ENCODE data around the gene VSIG2.
A peak's percentile ranks its signal among the peaks of the same experiment; 100 is the strongest.

Gene VSIG2

GRCh38 chr11:124751741-124752470 is at the start of gene VSIG2:
Gene VSIG2, minus strand, starts transcription at chr11:124752255. Its CDS starts 118 bp downstream, at chr11:124752137.
- Histone ChIP-seq H3K4me1 (peaks cover 43% of the 10 kb centered on the region), H3K9ac (no peak within 1 kb of the TSS), H3K27ac (no peak within 1 kb of the TSS), H4K20me1 (peaks cover 29% of the 10 kb centered on the region), H3K27me3 (no peaks in the 10 kb centered on the region), H3K36me3 (peaks cover 29% of the 10 kb centered on the region), H3K4me2 (peak within 1 kb of the TSS; percentile 46), H3K9me3 (no peaks in the 10 kb centered on the region), H3K4me3 (no peak within 1 kb of the TSS)
- no peak for TF ChIP-seq Cebpa-rat (IDR thresholded peaks at IDR 0.05)

GRCh38 chr11:124801014-124801413 is 49.0 kb upstream of the VSIG2 start:
- Histone ChIP-seq H4K20me1 (peaks cover 31% of the 10 kb centered on the region), H3K4me3 (peak overlapping the region; percentile 79), H3K27ac (peak overlapping the region; percentile 96), H3K4me1 (peaks cover 31% of the 10 kb centered on the region), H3K9me3 (no peaks in the 10 kb centered on the region), H3K4me2 (peak overlapping the region; percentile 89), H3K9ac (peak overlapping the region; percentile 85), H3K27me3 (no peaks in the 10 kb centered on the region), H3K36me3 (no peaks in the 10 kb centered on the region)
- TF ChIP-seq Cebpa-rat (IDR thresholded peaks at IDR 0.05) = no peak

GRCh38 chr11:124800226-124800929 is 48.3 kb upstream of the VSIG2 start, which contains the start of gene MSANTD2:
Gene MSANTD2, minus strand, starts transcription at chr11:124800406. Its CDS starts 26 bp downstream, at chr11:124800380.
- Histone ChIP-seq H3K4me3 (peak within 1 kb of the TSS; percentile 79), H3K36me3 (no peaks in the 10 kb centered on the region), H3K9me3 (no peaks in the 10 kb centered on the region), H3K27ac (peak within 1 kb of the TSS; percentile 96), H3K9ac (peak within 1 kb of the TSS; percentile 85), H4K20me1 (peaks cover 37% of the 10 kb centered on the region), H3K27me3 (no peaks in the 10 kb centered on the region), H3K4me1 (peaks cover 31% of the 10 kb centered on the region), H3K4me2 (peak within 1 kb of the TSS; percentile 89)
- no peak for TF ChIP-seq Cebpa-rat (IDR thresholded peaks at IDR 0.05)

GRCh38 chr11:124799348-124800225 is 47.5 kb upstream of the VSIG2 start:
- Histone ChIP-seq H3K27me3 (no peaks in the 10 kb centered on the region), H4K20me1 (peaks cover 45% of the 10 kb centered on the region), H3K4me2 (peak overlapping the region; percentile 89), H3K27ac (peak overlapping the region; percentile 96), H3K9me3 (no peaks in the 10 kb centered on the region), H3K9ac (peak overlapping the region; percentile 85), H3K4me1 (peaks cover 36% of the 10 kb centered on the region), H3K36me3 (no peaks in the 10 kb centered on the region), H3K4me3 (peak overlapping the region; percentile 79)
- no peak for TF ChIP-seq Cebpa-rat (IDR thresholded peaks at IDR 0.05)

GRCh38 chr11:124798991-124799347 is 46.9 kb upstream of the VSIG2 start:
- TF ChIP-seq Cebpa-rat (IDR thresholded peaks at IDR 0.05) = no peak
- H3K9ac ChIP-seq = peak overlapping the region; percentile 85
- peaks cover 51% of the 10 kb centered on the region for H4K20me1 ChIP-seq
- peak overlapping the region; percentile 89 for H3K4me2 ChIP-seq
- peak overlapping the region; percentile 96 for H3K27ac ChIP-seq
- no peaks in the 10 kb centered on the region for H3K9me3 ChIP-seq
- peaks cover 36% of the 10 kb centered on the region for H3K4me1 ChIP-seq
- H3K27me3 ChIP-seq = no peaks in the 10 kb centered on the region
- peak overlapping the region; percentile 79 for H3K4me3 ChIP-seq
- no peaks in the 10 kb centered on the region for H3K36me3 ChIP-seq

GRCh38 chr11:124796312-124796711 is 44.3 kb upstream of the VSIG2 start:
- H3K27me3 ChIP-seq = no peaks in the 10 kb centered on the region
- H3K9ac ChIP-seq = no peak overlapping the region
- H3K36me3 ChIP-seq = no peaks in the 10 kb centered on the region
- H3K4me3 ChIP-seq = no peak overlapping the region
- H3K4me2 ChIP-seq = no peak overlapping the region
- H3K4me1 ChIP-seq = peaks cover 36% of the 10 kb centered on the region
- no peaks in the 10 kb centered on the region for H3K9me3 ChIP-seq
- no peak for TF ChIP-seq Cebpa-rat (IDR thresholded peaks at IDR 0.05)
- no peak overlapping the region for H3K27ac ChIP-seq
- H4K20me1 ChIP-seq = peaks cover 78% of the 10 kb centered on the region

- Histone ChIP-seq H3K9ac (no peak overlapping the region), H3K9me3 (no peaks in the 10 kb centered on the region), H3K36me3 (no peaks in the 10 kb centered on the region), H3K27me3 (no peaks in the 10 kb centered on the region), H4K20me1 (peaks cover 100% of the 10 kb centered on the region), H3K27ac (no peak overlapping the region), H3K4me3 (no peak overlapping the region), H3K4me1 (peaks cover 26% of the 10 kb centered on the region), H3K4me2 (no peak overlapping the region)
- no peak for TF ChIP-seq Cebpa-rat (IDR thresholded peaks at IDR 0.05)
Measured at GRCh38 chr11:124793466-124794278, 41.6 kb upstream of the VSIG2 start.

- H3K4me2 ChIP-seq = no peak overlapping the region
- no peaks in the 10 kb centered on the region for H3K36me3 ChIP-seq
- peaks cover 9% of the 10 kb centered on the region; the same call in 1 of the 2 replicates for H3K4me1 ChIP-seq
- H3K4me3 ChIP-seq = no peak overlapping the region
- H3K9ac ChIP-seq = no peak overlapping the region
- H3K27ac ChIP-seq = no peak overlapping the region
- no peaks in the 10 kb centered on the region for H3K9me3 ChIP-seq
- TF ChIP-seq Cebpa-rat (IDR thresholded peaks at IDR 0.05) = no peak
- H4K20me1 ChIP-seq = peaks cover 100% of the 10 kb centered on the region
- H3K27me3 ChIP-seq = no peaks in the 10 kb centered on the region
Measured at GRCh38 chr11:124791626-124792341, 39.7 kb upstream of the VSIG2 start.

Measured in BLaER1 (cell line).